ENCODE data around the gene SLX4IP. TPM values are rescaled to one million over a fixed set of nuclear protein-coding genes. Genes with fewer than 3 reads are reported as not detected.

The SLX4IP gene
- total and polyA plus RNA-seq, 2 donors (not counting 3 experiments of a cell fraction or from before 2014, with no cell fraction given) = 1.9 to 4.5 TPM

DNA sequence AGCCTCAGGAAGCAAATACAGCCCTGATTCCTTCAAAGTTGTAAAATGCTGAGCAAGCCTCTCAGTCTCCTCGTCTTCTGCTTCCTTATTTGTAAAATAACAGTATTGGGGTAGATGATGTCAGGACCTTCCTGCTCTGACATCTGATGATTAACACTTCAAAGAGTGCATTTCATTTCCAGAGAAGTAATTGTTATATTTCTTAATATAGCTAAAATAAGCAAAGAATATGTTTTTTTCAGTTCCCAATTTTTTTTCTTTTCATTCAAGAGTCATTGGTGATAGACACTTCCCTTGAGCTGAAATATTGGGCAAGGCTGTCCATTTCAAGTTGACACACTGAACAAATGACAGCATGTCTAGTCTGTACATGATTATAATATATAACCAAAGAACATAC lies 53.4 kb downstream of the SLX4IP start:
- dilution Hi-C loops (cut with MboI; ENCODE audit: extremely low pct_ligation_motif_present, low sequenced_read_pairs) (no loop called here), intact Hi-C loops (cut with micrococcal nuclease) (no loop called here)
- no peaks in the 10 kb centered on the region for H3K9me3 ChIP-seq (replicated peaks; ENCODE audit: control insufficient read depth, insufficient read depth, low read length)
- H3K9ac ChIP-seq (replicated peaks; ENCODE audit: extremely low read depth, insufficient read depth, low read length) = no peak overlapping the region
- H3K4me2 ChIP-seq (ENCODE audit: insufficient read depth, low read length) = no peak overlapping the region
- POLR2A ChIA-PET = no interaction called here
- H3K36me3 ChIP-seq (ENCODE audit: control insufficient read depth in 2 of 2, extremely low read depth in 1 of 2, insufficient read depth in 2 of 2, low read length in 2 of 2) = no peaks in the 10 kb centered on the region
- H2AFZ ChIP-seq (ENCODE audit: low read depth, low read length) = no peak overlapping the region
- H4K20me1 ChIP-seq (replicated peaks; ENCODE audit: control insufficient read depth, extremely low read depth, insufficient read depth, low read length) = no peaks in the 10 kb centered on the region
- no peaks in the 10 kb centered on the region for H3K27me3 ChIP-seq (ENCODE audit: control insufficient read depth in 2 of 2, insufficient read depth in 2 of 2, low read length in 2 of 2)
- no peaks in the 10 kb centered on the region for H3K79me2 ChIP-seq (ENCODE audit: control insufficient read depth, insufficient read depth, low read length)
- CTCF ChIA-PET = no interaction called here
- H3K4me1 ChIP-seq (ENCODE audit: control insufficient read depth, extremely low read depth, insufficient read depth, low read length) = peaks cover 3% of the 10 kb centered on the region
- FAIRE-seq (no peak), DNase-seq (ENCODE audit: low read depth, low spot score) (no peak)
- no peak for TF ChIP-seq JUN (IDR thresholded peaks at IDR 0.05; ENCODE audit: borderline replicate concordance, insufficient read depth, insufficient read length, low read depth)
- TF ChIP-seq EZH2 (IDR thresholded peaks at IDR 0.05; ENCODE audit: borderline replicate concordance, low read depth, low read length, severe bottlenecking) = no peak
- TF ChIP-seq, protein P1, sequence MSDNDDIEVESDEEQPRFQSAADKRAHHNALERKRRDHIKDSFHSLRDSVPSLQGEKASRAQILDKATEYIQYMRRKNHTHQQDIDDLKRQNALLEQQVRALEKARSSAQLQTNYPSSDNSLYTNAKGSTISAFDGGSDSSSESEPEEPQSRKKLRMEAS (IDR thresholded peaks at IDR 0.05; ENCODE audit: insufficient read depth, insufficient read length) = no peak
- TF ChIP-seq GATA2 (IDR thresholded peaks at IDR 0.05; ENCODE audit: insufficient read depth, insufficient read length, low read depth, low read length) = no peak
- BruUV-seq (replicated peaks) = no TSS peak
- H3K4me3 ChIP-seq (replicated peaks in 1 of 3; ENCODE audit: insufficient read depth in 1 of 3, low read depth in 1 of 3, low read length in 3 of 3) = no peak overlapping the region
- H3K9me1 ChIP-seq (replicated peaks; ENCODE audit: control insufficient read depth, extremely low read depth, insufficient read depth, low read length) = no peaks in the 10 kb centered on the region
- no peak overlapping the region for H3K27ac ChIP-seq (ENCODE audit: insufficient read depth, low read depth, low read length)

DNA sequence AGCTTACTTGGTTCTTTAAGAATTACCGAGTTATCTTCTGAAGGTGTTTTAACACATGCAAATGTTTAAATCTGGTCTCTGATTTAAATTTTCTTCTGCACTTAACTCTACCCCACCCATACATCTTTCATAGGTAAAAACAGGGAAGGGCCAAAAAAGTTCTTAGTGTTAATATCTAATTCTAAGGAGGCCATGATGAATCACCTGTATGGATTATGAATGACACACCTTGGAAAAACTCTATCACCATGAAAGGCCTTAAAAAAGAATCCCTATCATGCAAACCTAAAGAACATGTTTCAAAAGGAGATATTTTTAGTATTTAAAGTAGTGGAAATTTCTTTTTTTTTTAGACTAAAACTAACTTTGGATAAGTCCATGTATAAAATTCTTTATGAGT lies 54.7 kb downstream of the SLX4IP start:
- intact Hi-C loops (cut with micrococcal nuclease) (no loop called here), dilution Hi-C loops (cut with MboI; ENCODE audit: extremely low pct_ligation_motif_present, low sequenced_read_pairs) (no loop called here)
- no peak for FAIRE-seq
- Histone ChIP-seq H3K4me2 (ENCODE audit: insufficient read depth, low read length) (no peak overlapping the region), H3K9me3 (replicated peaks; ENCODE audit: control insufficient read depth, insufficient read depth, low read length) (no peaks in the 10 kb centered on the region), H4K20me1 (replicated peaks; ENCODE audit: control insufficient read depth, extremely low read depth, insufficient read depth, low read length) (no peaks in the 10 kb centered on the region), H2AFZ (ENCODE audit: low read depth, low read length) (no peak overlapping the region), H3K4me1 (ENCODE audit: control insufficient read depth, extremely low read depth, insufficient read depth, low read length) (peaks cover under 1% of the 10 kb centered on the region), H3K27ac (ENCODE audit: insufficient read depth, low read depth, low read length) (no peak overlapping the region), H3K4me3 (replicated peaks in 1 of 3; ENCODE audit: insufficient read depth in 1 of 3, low read depth in 1 of 3, low read length in 3 of 3) (no peak overlapping the region), H3K36me3 (ENCODE audit: control insufficient read depth in 2 of 2, extremely low read depth in 1 of 2, insufficient read depth in 2 of 2, low read length in 2 of 2) (no peaks in the 10 kb centered on the region), H3K9me1 (replicated peaks; ENCODE audit: control insufficient read depth, extremely low read depth, insufficient read depth, low read length) (no peaks in the 10 kb centered on the region), H3K79me2 (ENCODE audit: control insufficient read depth, insufficient read depth, low read length) (no peaks in the 10 kb centered on the region), H3K9ac (replicated peaks; ENCODE audit: extremely low read depth, insufficient read depth, low read length) (no peak overlapping the region), H3K27me3 (ENCODE audit: control insufficient read depth in 2 of 2, insufficient read depth in 2 of 2, low read length in 2 of 2) (no peaks in the 10 kb centered on the region)
- TF ChIP-seq FOS (IDR thresholded peaks at IDR 0.05; ENCODE audit: borderline replicate concordance, insufficient read depth, low read length) (no peak), EZH2 (IDR thresholded peaks at IDR 0.05; ENCODE audit: borderline replicate concordance, low read depth, low read length, severe bottlenecking) (no peak), POLR2A (IDR thresholded peaks at IDR 0.05; ENCODE audit: low read depth, low read length) (no peak), POLR2AphosphoS5 (IDR thresholded peaks at IDR 0.05; ENCODE audit: insufficient read depth, low read depth, low read length) (no peak), JUN (IDR thresholded peaks at IDR 0.05; ENCODE audit: borderline replicate concordance, insufficient read depth, insufficient read length, low read depth) (no peak), GATA2 (IDR thresholded peaks at IDR 0.05; ENCODE audit: insufficient read depth, insufficient read length, low read depth, low read length) (no peak), MYC (IDR thresholded peaks at IDR 0.05; ENCODE audit: low read depth, low read length) (no peak)
- TF ChIP-seq, protein P2, sequence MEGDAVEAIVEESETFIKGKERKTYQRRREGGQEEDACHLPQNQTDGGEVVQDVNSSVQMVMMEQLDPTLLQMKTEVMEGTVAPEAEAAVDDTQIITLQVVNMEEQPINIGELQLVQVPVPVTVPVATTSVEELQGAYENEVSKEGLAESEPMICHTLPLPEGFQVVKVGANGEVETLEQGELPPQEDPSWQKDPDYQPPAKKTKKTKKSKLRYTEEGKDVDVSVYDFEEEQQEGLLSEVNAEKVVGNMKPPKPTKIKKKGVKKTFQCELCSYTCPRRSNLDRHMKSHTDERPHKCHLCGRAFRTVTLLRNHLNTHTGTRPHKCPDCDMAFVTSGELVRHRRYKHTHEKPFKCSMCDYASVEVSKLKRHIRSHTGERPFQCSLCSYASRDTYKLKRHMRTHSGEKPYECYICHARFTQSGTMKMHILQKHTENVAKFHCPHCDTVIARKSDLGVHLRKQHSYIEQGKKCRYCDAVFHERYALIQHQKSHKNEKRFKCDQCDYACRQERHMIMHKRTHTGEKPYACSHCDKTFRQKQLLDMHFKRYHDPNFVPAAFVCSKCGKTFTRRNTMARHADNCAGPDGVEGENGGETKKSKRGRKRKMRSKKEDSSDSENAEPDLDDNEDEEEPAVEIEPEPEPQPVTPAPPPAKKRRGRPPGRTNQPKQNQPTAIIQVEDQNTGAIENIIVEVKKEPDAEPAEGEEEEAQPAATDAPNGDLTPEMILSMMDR (IDR thresholded peaks at IDR 0.05; ENCODE audit: extremely low read depth in 1 of 2, insufficient read depth in 1 of 2, low read depth in 1 of 2, low read length in 2 of 2) = no peak
- TF ChIP-seq, protein P1 (IDR thresholded peaks at IDR 0.05; ENCODE audit: insufficient read depth, insufficient read length) = no peak
- ChIA-PET POLR2A (no interaction called here), CTCF (no interaction called here)
- no peak for DNase-seq (ENCODE audit: low read depth, low spot score)
- no TSS peak for BruUV-seq (replicated peaks)
